ENCODE results near the gene IRF3.
A peak's percentile ranks its signal among the peaks of the same experiment; 100 is the strongest.

IRF3 gene

DNA sequence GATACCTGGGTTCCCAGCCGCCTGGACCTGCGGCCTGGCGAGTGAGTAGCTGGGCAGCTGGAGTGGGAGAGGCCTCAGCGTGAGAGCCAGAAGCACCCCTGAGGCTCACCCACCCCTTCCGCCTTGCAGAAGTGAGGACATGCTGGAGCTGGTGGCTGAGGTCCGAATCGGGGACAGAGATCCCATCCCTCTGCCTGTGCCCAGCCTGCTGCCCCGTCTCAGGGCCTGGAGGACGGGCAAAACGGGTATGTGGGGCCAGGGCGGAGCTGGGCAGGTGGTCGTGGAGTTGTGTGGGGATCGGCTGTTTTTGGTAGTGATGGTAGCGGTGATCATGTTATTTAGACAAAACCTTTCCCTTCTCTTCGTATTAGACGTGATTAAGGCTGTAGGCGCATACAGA, 19.1 kb downstream of the IRF3 start:
- Histone ChIP-seq H3K9me3 (ENCODE audit: control insufficient read depth, insufficient read depth, low read length) (no peaks in the 10 kb centered on the region), H3K27me3 (ENCODE audit: control insufficient read depth, insufficient read depth, low read length) (no peaks in the 10 kb centered on the region), H3K4me1 (ENCODE audit: control insufficient read depth, insufficient read depth, low read length) (peaks cover 5% of the 10 kb centered on the region), H3K9ac (ENCODE audit: low read depth, low read length) (no peak overlapping the region), H3K36me3 (ENCODE audit: control insufficient read depth, insufficient read depth, low read length) (peaks cover 44% of the 10 kb centered on the region), H3K4me3 (ENCODE audit: low read depth, low read length) (no peak overlapping the region)

DNA sequence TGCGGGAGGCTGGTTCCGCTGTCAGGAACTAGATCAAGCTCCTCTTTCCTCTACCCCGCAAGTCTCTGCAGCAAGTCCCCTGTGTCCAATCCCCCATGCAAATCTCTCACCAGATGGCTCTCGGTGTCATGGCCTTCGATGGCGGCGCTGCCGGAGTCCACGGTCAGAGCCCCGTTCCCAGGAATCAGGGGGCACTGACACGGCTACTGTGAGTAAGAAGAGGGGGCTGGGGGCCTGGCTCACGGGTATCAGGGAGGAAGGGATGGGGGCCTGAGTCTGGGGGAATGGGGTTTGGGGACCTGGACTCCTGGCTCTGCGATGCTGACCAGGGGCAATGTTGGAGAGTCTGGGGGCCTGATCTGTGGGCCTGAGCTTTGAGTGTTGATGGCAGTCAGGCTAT, 19.7 kb downstream of the IRF3 start:
- no peaks in the 10 kb centered on the region for H3K9me3 ChIP-seq (ENCODE audit: control insufficient read depth, insufficient read depth, low read length)
- no peak overlapping the region for H3K9ac ChIP-seq (ENCODE audit: low read depth, low read length)
- peaks cover 38% of the 10 kb centered on the region for H3K36me3 ChIP-seq (ENCODE audit: control insufficient read depth, insufficient read depth, low read length)
- H3K4me1 ChIP-seq (ENCODE audit: control insufficient read depth, insufficient read depth, low read length) = peaks cover 5% of the 10 kb centered on the region
- no peak overlapping the region for H3K4me3 ChIP-seq (ENCODE audit: low read depth, low read length)
- H3K27me3 ChIP-seq (ENCODE audit: control insufficient read depth, insufficient read depth, low read length) = no peaks in the 10 kb centered on the region

DNA sequence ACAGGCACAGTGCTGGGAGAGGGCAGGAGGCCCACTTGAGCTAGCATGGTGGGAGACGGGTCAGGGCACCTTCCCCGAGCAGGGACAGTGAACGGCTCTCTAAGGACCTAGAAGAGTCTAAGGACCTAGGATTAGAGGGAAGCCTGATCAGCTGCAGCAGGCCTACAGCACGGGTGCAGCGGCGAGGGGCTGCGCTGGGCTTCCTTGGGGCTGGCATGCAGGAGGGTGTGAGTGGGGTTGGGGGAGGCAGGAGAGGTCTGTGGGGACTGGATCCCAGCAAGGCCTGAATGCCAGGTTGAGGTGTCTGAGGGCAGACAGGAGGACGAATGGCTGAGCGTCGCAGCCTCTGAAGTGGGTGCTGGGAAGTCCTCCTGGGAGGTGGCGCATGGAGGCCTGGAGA, 20.1 kb downstream of the IRF3 start:
- Histone ChIP-seq H3K4me3 (ENCODE audit: low read depth, low read length) (no peak overlapping the region), H3K9me3 (ENCODE audit: control insufficient read depth, insufficient read depth, low read length) (no peaks in the 10 kb centered on the region), H3K4me1 (ENCODE audit: control insufficient read depth, insufficient read depth, low read length) (peaks cover 5% of the 10 kb centered on the region), H3K36me3 (ENCODE audit: control insufficient read depth, insufficient read depth, low read length) (peaks cover 37% of the 10 kb centered on the region), H3K27me3 (ENCODE audit: control insufficient read depth, insufficient read depth, low read length) (no peaks in the 10 kb centered on the region), H3K9ac (ENCODE audit: low read depth, low read length) (no peak overlapping the region)

DNA sequence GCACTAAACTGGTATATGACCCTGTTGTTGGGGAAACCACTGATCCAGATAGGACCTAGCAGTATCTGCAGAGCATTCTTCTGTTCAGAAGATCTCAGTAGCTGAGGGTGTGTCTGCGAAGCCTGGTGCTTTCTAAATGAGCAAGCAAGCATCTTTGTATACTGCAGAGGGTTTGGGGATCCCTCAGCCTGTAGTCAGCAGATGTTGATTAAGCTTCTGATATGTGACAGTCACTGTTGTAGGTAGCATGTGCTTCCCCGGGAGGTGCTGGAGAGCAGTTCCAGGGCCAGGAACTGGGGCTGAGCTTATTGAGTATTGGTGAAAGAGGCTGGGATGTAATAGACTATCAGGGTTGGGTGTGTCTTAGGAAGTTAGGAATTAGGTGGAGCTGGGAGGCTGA, 22.2 kb downstream of the IRF3 start:
- Histone ChIP-seq H3K9ac (ENCODE audit: low read depth, low read length) (no peak overlapping the region), H3K27me3 (ENCODE audit: control insufficient read depth, insufficient read depth, low read length) (no peaks in the 10 kb centered on the region), H3K4me3 (ENCODE audit: low read depth, low read length) (no peak overlapping the region), H3K36me3 (ENCODE audit: control insufficient read depth, insufficient read depth, low read length) (peaks cover 25% of the 10 kb centered on the region), H3K4me1 (ENCODE audit: control insufficient read depth, insufficient read depth, low read length) (peaks cover 5% of the 10 kb centered on the region), H3K9me3 (ENCODE audit: control insufficient read depth, insufficient read depth, low read length) (no peaks in the 10 kb centered on the region)

DNA sequence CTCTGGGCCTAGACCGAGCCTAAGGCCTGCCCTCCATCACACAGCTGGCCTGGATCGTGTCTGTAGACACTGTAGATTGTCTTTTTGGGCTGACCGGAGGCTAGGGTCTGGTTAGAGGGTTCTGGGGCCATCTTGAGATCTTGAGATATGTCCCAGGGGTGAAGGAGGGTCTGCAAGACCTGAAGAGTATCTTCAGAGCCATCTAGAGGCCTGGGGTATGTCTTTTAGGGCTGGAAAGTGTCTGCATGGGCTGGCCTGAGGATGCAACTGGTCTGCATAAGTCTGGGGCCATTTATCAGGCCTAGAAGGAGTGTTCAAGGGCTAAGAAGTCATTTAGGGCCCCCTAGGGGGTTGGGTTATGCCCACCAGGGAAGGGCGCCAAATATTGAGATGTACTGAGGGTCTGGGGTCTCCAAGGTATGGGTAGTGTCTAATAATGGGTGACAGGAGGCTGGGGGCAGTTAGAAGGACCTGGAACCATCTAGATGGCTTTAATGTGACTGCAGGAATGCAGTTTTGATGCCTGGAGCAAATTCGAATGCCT, 23.1 kb downstream of the IRF3 start:
- peaks cover 25% of the 10 kb centered on the region for H3K36me3 ChIP-seq (ENCODE audit: control insufficient read depth, insufficient read depth, low read length)
- H3K9me3 ChIP-seq (ENCODE audit: control insufficient read depth, insufficient read depth, low read length) = no peaks in the 10 kb centered on the region
- peaks cover 7% of the 10 kb centered on the region for H3K4me1 ChIP-seq (ENCODE audit: control insufficient read depth, insufficient read depth, low read length)
- peak overlapping the region; percentile 97 for H3K9ac ChIP-seq (ENCODE audit: low read depth, low read length)
- no peaks in the 10 kb centered on the region for H3K27me3 ChIP-seq (ENCODE audit: control insufficient read depth, insufficient read depth, low read length)
- peak overlapping the region; percentile 99 for H3K4me3 ChIP-seq (ENCODE audit: low read depth, low read length)

DNA sequence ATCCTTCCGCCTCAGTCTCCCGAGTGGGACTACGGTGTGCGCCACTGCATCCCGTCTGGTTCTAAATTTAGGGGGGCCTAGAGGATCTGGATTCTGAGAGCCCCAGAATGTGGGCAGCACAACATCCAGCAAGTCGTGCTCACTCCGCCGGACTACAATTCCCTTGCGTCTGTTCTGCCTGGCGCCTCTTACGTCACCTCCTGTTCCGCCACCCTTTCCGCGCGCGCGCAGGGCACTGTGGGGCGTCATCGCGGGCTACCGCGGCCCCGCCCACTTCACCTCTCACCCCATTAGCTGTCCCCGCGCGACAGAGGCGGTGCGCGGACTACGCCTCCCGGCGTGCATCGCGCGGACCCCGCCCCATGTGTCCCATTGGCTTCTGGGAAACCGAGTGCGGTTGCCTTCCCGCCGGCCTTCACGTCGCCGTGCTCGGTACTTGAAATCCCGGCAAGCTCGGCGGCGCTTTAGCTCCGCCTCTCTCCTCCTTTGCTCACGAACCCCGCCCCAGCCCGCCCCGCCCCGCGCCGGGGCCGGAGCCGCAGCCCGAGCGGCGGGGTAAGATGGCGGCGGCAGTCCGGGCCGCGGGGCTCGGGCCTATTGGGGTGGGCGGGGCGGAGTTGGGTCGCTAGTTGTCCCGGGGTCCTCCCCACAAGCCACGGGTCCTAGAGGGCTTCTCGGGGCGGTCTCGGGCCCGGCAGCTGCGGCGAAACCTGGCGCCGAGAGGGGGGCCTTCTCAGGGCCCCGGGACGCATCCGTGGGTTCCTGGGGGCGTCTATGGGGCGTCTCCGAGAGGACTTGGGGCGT, 23.8 kb downstream of the IRF3 start, which contains the start of gene SCAF1:
TSS of gene SCAF1 (plus strand) at position 522 of the 804 bp plus-strand sequence. CDS start 2,818 bp downstream, outside the sequence.
- Histone ChIP-seq H3K27me3 (ENCODE audit: control insufficient read depth, insufficient read depth, low read length) (no peaks in the 10 kb centered on the region), H3K4me3 (ENCODE audit: low read depth, low read length) (peak within 1 kb of the TSS; percentile 99), H3K4me1 (ENCODE audit: control insufficient read depth, insufficient read depth, low read length) (peaks cover 7% of the 10 kb centered on the region), H3K36me3 (ENCODE audit: control insufficient read depth, insufficient read depth, low read length) (peaks cover 19% of the 10 kb centered on the region), H3K9me3 (ENCODE audit: control insufficient read depth, insufficient read depth, low read length) (no peaks in the 10 kb centered on the region), H3K9ac (ENCODE audit: low read depth, low read length) (peak within 1 kb of the TSS; percentile 97)

DNA sequence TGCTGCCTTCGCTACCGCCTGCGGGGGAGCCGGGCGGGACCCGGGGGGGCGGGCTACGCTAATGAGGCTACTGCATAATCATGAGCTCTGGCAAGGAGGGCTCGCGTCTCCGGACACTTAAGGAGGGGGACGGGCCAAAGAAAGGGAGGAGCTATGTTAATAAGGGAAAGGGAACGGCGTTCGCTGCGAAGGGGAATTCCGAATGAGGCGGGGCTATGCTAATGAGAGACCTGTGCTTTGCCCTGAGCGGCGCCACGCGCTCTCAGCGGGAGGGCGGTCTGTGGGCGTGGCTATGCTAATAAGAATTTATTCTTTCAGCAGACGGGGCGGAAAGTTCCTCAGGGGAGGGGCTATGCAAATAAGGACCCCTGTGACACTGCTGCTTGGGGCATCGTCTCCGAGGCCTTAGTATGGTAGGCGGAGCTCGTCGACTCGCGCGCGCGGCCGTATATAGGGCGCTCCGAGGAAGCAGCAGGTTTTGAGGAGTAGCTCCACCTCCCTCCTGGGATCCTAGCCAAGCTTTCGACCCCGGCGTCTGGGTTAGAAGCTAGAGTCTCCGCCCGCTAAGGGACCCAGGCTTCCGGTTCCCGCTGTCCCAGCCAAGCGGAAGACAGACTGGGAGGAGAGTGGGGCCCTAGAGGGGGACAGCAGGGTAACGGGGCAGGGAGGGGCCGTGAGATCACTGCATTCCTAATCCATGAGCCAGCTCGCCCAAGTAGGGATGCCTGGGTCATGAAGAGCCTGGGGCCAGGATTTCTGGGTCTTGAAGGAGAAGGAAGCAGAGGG, 25.4 kb downstream of the IRF3 start, which contains the start of gene RRAS:
TSS of gene RRAS (minus strand) at position 31 of the 786 bp plus-strand sequence. CDS start 45 bp downstream, outside the sequence.
- H3K27me3 ChIP-seq (ENCODE audit: control insufficient read depth, insufficient read depth, low read length) = no peaks in the 10 kb centered on the region
- H3K4me1 ChIP-seq (ENCODE audit: control insufficient read depth, insufficient read depth, low read length) = peaks cover 7% of the 10 kb centered on the region
- H3K4me3 ChIP-seq (ENCODE audit: low read depth, low read length) = peak within 1 kb of the TSS; percentile 80
- H3K9ac ChIP-seq (ENCODE audit: low read depth, low read length) = peak within 1 kb of the TSS; percentile 65
- H3K36me3 ChIP-seq (ENCODE audit: control insufficient read depth, insufficient read depth, low read length) = peaks cover 6% of the 10 kb centered on the region
- no peaks in the 10 kb centered on the region for H3K9me3 ChIP-seq (ENCODE audit: control insufficient read depth, insufficient read depth, low read length)

DNA sequence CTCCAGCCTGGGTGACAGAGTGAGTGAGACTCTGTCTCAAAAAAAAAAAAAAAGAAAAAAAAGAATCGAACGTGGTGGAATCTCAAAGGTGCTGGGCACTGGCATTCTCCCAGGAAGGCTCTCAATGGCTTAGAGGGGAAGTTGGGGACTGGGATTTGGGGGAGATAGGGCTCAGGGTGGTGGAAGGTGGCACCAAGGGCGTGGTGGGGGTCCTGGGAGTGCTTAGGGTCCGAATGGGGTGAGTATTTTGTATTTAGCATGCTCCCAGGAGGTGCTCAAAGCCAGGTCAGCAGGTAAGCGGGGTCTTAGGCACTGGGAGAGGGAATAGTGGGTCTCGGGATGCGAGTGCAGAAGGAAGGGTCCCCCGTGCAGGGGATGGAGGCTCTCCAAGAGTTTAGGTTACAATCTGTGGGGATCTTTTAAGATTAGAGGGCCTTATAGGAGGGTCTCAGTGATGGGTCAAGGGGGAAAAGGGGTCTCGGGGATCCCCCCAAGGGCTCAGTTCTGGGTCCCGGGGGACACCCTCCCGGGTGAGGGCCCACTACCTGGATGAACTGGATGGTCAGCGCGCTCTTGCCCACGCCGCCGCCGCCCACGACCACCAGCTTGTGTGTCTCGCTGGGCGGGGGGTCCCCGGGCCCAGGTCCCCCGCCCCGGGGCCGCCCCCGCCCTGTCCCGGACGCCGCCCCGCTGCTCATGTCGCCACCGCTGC, 26.1 kb downstream of the IRF3 start:
- Histone ChIP-seq H3K9ac (ENCODE audit: low read depth, low read length) (no peak overlapping the region), H3K36me3 (ENCODE audit: control insufficient read depth, insufficient read depth, low read length) (peaks cover 4% of the 10 kb centered on the region), H3K9me3 (ENCODE audit: control insufficient read depth, insufficient read depth, low read length) (no peaks in the 10 kb centered on the region), H3K4me3 (ENCODE audit: low read depth, low read length) (peak overlapping the region; percentile 50), H3K4me1 (ENCODE audit: control insufficient read depth, insufficient read depth, low read length) (peaks cover 7% of the 10 kb centered on the region), H3K27me3 (ENCODE audit: control insufficient read depth, insufficient read depth, low read length) (no peaks in the 10 kb centered on the region)

DNA sequence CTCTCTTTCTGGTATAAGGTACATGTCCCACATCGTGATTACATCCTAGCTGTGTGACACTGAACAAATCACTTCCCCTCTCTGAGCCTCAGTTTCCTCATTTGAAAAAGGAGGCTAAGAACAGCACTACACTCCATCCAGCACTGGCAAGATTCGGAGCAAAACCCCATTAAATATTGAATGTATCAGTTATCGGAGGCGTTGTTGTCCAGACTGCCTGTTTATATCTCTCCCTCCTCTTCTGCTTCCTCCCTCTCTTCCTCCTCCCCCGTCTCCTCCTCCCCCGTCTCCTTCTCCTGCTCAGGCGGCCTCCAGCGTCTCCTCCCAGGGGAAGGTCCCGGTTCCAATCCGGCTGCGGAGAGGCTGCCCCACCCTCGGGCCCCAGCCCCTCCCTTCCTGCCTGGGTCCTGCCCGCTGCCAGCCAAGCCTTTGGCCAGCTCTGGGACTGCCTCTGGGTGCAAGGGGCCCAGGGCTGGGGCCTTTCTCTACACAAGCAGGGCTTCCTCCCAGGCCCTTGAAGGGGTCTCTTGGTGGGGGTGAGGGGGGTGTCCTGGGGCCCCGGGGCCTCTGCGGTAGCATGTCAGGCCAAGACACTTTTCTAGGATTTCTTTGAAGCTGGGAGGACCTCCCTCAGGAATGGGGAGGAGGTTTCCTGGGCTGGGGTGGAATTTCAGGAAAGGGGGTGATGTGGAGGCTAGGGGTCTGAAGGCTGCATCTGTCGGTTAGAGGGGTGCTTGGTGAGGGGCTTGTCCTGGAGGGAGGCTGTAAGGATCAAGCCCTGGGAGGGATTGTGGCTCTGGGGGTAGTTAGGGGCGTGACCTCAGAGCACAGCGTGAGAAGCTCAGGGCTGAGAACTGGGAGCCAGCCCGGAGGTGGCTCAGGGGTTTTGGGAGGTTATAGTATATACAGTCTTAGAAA, 27.6 kb downstream of the IRF3 start:
- H3K9me3 ChIP-seq (ENCODE audit: control insufficient read depth, insufficient read depth, low read length) = no peaks in the 10 kb centered on the region
- H3K36me3 ChIP-seq (ENCODE audit: control insufficient read depth, insufficient read depth, low read length) = peaks cover 4% of the 10 kb centered on the region
- H3K4me3 ChIP-seq (ENCODE audit: low read depth, low read length) = peak overlapping the region; percentile 76
- no peaks in the 10 kb centered on the region for H3K27me3 ChIP-seq (ENCODE audit: control insufficient read depth, insufficient read depth, low read length)
- H3K9ac ChIP-seq (ENCODE audit: low read depth, low read length) = no peak overlapping the region
- peaks cover 5% of the 10 kb centered on the region for H3K4me1 ChIP-seq (ENCODE audit: control insufficient read depth, insufficient read depth, low read length)

DNA sequence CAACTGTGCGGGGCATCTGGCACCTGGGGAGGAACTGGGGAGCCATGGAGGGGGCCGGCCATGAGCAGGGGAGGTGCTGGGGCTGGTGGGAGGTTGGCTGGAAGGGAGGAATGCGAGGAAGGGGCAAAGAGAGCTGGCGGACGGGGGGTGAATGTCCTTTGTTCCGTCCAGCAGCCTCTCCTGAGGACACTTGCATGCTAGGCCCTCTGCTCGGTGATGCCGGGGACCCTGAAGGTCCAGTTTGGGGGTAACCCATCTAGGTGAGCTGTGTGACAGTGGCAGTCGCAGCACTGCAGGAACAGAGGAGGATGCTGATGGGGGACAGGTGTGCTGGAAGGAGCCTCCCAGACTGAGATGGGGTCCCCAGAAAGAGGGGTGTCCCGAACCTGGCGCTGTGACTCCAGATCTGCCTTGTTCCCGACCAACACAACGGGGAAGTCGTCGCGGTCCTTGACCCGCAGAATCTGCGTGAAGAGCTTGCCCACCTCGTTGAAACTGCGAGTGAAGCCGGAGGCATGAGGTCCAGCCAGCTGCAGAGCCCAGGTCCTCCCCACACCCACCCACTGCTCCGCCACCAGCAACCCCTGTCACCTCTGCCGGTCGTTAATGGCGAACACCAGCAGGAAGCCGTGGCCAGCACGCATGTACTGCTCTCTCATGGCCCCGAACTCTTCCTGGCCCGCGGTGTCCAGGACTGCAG, 29.3 kb downstream of the IRF3 start:
- Histone ChIP-seq H3K4me1 (ENCODE audit: control insufficient read depth, insufficient read depth, low read length) (peaks cover 2% of the 10 kb centered on the region), H3K36me3 (ENCODE audit: control insufficient read depth, insufficient read depth, low read length) (no peaks in the 10 kb centered on the region), H3K27me3 (ENCODE audit: control insufficient read depth, insufficient read depth, low read length) (no peaks in the 10 kb centered on the region), H3K4me3 (ENCODE audit: low read depth, low read length) (no peak overlapping the region), H3K9ac (ENCODE audit: low read depth, low read length) (no peak overlapping the region), H3K9me3 (ENCODE audit: control insufficient read depth, insufficient read depth, low read length) (no peaks in the 10 kb centered on the region)
